Stimulated activated naive B cell treated with anti-CD40 and anti-IgM and Interleukin-4, amounts not matched to agents 10 μg/mL and 1 μg/mL and 100 μg/mL, for 72 hours (primary cell): ENCODE data around the gene CKLF.
A peak's percentile ranks its signal among the peaks of the same experiment; 100 is the strongest.
"Not testable (repeated sequence)": the region's sequence is repeated elsewhere in the genome, so short reads cannot be mapped to it uniquely, and the experiment has no call there.

Experiments
- ATAC-seq, 2 donors: fragments of 150-1000 bp; cut with Tn5 transposase; replicated peaks; 2 replicates each; pipeline ENCODE4 v1.10.0; 2021; ENCODE audit warnings: moderate library complexity in 1 of 2
- DNase-seq: peaks from one replicate; pipeline ENCODE4 v3.0.0; 2021
- H3K27ac Mint-ChIP-seq: one replicate; pipeline ENCODE4 v1.8.0; 2022; ENCODE audit warnings: mild to moderate bottlenecking, mixed read lengths
- H3K27me3 Mint-ChIP-seq, 2 donors: one replicate each; pipeline ENCODE4 v1.8.0; 2022; ENCODE audit warnings: mixed read lengths in 2 of 2
- H3K36me3 Mint-ChIP-seq, 2 donors: one replicate each; pipeline ENCODE4 v1.8.0; 2022; ENCODE audit warnings: mixed read lengths in 2 of 2, mild to moderate bottlenecking in 1 of 2
- H3K4me1 Mint-ChIP-seq, 2 donors: one replicate each; pipeline ENCODE4 v1.8.0; 2022; ENCODE audit warnings: mixed read lengths in 2 of 2, mild to moderate bottlenecking in 1 of 2
- H3K4me3 Mint-ChIP-seq, 2 donors: one replicate each; pipeline ENCODE4 v1.8.0; 2022; ENCODE audit warnings: mild to moderate bottlenecking in 2 of 2, mixed read lengths in 2 of 2, moderate library complexity in 1 of 2
- H3K9me3 Mint-ChIP-seq, 2 donors: one replicate each; pipeline ENCODE4 v1.8.0; 2022; ENCODE audit warnings: mixed read lengths in 2 of 2, mild to moderate bottlenecking in 1 of 2

The CKLF gene

GRCh38 chr16:66562986-66563385, 10.6 kb downstream of the CKLF start:
- DNase-seq = no peak
- ATAC-seq = no peak
- Mint-ChIP-seq H3K4me3 (no peak overlapping the region), H3K27ac (no peak overlapping the region), H3K9me3 (no peaks in the 10 kb centered on the region), H3K36me3 (peaks cover 27 to 45% of the 10 kb centered on the region in 2 donors), H3K27me3 (no peaks in the 10 kb centered on the region), H3K4me1 (peaks cover 15 to 19% of the 10 kb centered on the region in 2 donors)

DNA sequence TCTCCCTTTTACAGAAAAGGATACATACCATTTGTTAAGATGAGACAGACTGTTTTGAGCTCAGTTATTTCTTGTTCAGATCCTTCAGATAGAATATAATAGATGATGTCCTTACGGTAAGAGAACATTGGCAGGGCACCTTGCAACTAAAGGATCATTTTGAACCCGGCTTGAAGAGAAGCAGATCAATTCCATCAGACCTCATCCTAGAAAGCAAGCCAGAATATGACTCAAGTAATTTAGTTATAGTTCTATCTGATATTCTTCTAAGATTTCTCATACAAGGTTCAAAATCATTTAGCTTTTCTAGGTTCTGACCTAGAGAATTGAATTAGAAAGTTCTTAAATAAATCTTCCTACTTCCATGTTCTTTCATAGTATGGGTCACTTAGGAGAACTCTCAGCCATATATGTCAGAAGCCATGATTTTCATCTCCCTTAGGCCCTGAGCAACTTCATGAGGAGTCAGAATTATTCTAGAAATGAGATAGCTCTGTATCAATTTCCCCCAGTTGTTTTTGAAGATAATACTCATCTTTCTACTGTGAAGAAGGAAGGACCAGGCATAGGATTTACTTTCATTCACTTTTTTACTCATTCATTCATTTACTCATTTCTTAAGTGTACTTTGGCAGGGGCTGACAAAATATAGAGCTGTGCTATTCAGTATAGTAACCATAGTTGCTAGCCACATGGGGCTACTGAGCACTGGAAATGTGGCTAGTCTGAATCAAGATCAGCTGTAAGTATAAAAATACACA, 11.4 kb downstream of the CKLF start:
- H3K9me3 Mint-ChIP-seq = no peaks in the 10 kb centered on the region
- peaks cover 15 to 19% of the 10 kb centered on the region in 2 donors for H3K4me1 Mint-ChIP-seq
- ATAC-seq (peak; percentile 58 to 74), DNase-seq (no peak)
- H3K4me3 Mint-ChIP-seq = no peak overlapping the region
- no peaks in the 10 kb centered on the region for H3K27me3 Mint-ChIP-seq
- no peak overlapping the region for H3K27ac Mint-ChIP-seq
- peaks cover 27 to 45% of the 10 kb centered on the region in 2 donors for H3K36me3 Mint-ChIP-seq

DNA sequence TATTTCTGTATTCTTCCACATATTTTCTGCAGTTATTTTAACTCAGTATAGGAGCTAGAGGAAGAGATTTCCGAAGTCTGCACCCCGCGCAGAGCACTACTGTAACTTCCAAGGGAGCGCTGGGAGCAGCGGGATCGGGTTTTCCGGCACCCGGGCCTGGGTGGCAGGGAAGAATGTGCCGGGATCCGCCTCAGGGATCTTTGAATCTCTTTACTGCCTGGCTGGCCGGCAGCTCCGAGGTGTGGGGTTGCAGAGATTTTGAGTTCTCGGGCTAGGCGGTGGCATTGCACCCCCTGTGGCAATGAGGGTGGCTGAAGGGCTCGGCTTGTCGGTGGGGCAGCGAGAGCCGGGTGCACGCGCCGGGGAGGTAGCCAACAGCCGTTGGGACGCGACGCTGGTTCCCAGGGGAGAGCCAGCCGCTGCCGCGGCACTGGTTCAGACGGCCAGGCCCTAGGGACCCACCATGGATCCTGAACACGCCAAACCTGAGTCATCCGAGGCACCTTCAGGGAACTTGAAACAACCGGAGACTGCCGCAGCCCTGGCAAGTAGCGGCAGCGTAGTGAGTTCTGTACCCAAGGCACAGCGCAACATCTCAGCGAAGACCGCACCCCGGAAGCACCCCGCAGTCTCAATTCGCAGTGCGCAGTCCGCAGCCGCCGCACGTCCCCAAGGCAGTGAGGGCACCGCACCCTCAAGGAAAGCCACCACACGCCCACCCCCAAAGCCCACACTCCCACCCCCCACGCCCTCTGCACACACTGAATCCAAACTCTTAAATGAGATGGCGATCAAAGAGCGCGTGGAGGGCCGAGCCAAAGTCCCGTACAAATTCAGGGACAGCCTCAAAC, 13.9 kb downstream of the CKLF start, which contains the start of gene CMTM1:
CMTM1 (plus strand) TSS at position 389 of the 851 bp plus-strand sequence; CDS start at position 464, 75 bp downstream.
- no peak within 1 kb of the TSS for H3K27ac Mint-ChIP-seq

DNA sequence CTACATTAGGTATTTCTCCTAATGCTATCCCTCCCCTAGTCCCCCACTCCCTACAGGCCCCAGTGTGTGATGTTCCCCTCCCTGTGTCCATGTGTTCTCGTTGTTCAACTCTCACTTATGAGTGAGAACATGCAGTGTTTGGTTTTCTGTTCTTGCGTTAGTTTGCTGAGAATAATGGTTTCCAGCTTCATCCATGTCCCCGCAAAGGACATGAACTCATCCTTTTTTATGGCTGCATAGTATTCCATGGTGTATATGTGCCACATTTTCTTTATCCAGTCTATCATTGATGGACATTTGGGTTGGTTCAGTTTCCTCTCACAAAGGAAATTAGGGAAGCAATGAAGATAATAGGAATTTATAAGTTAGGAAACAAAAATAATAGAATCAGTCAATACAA, 14.9 kb downstream of the CKLF start:
- not testable (repeated sequence) for H3K4me1 Mint-ChIP-seq, H3K9me3 Mint-ChIP-seq, DNase-seq, ATAC-seq, H3K4me3 Mint-ChIP-seq, H3K27ac Mint-ChIP-seq, H3K27me3 Mint-ChIP-seq
- H3K36me3 Mint-ChIP-seq = peaks cover 21 to 29% of the 10 kb centered on the region in 2 donors

More for the DNA sequence above, 13.9 kb downstream of the CKLF start, which contains the start of gene CMTM1:
- Mint-ChIP-seq H3K9me3 (no peaks in the 10 kb centered on the region), H3K27me3 (no peaks in the 10 kb centered on the region), H3K4me3 (no peak within 1 kb of the TSS), H3K4me1 (peaks cover 7 to 9% of the 10 kb centered on the region in 2 donors), H3K36me3 (peaks cover 25 to 29% of the 10 kb centered on the region in 2 donors)
- ATAC-seq (no peak), DNase-seq (no peak)

DNA sequence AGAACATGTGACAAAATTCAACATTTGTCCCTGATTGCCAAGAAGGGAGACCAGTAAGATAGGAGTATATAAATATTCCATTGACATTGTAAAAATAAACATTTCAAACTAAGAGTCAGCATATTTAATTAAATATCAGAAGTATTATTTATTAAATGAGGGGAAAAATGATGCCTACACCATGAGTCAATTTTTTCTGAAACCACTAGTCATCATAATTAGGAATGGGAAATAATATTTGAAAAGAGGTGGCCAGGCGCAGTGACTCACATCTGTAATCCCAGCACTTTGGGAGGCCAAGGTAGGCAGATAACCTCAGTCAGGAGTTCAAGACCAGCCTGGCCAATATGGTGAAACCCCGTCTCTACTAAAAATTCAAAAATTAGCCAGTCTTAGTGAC, 16.0 kb downstream of the CKLF start:
- Mint-ChIP-seq H3K9me3 (no peaks in the 10 kb centered on the region), H3K4me1 (peaks cover 4 to 8% of the 10 kb centered on the region in 2 donors), H3K27me3 (no peaks in the 10 kb centered on the region), H3K27ac (no peak overlapping the region), H3K4me3 (no peak overlapping the region), H3K36me3 (peaks cover 21 to 30% of the 10 kb centered on the region in 2 donors)
- ATAC-seq (no peak), DNase-seq (no peak)

DNA sequence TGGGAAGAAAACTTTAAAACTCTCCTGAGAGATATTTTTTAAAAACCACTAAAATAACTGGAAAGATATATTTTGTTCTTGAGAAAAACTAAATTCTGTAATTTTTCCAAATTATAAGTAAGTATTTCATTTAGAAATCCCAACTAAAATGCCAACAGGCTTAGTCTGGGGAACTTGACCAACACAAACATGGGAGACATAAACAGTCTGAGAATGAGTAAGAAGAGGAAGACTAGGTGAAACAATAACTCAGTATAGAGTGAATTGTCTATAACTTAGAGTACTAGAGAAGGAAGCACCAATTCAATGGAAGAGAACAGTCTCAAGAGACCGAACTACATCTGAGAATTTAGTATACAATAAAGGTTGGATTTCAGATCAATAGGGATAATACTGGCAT, 16.8 kb downstream of the CKLF start:
- Mint-ChIP-seq H3K27me3 (peaks cover 0 to 3% of the 10 kb centered on the region in 2 donors), H3K4me1 (peaks cover 5 to 8% of the 10 kb centered on the region in 2 donors), H3K27ac (no peak overlapping the region), H3K4me3 (no peak overlapping the region), H3K9me3 (no peaks in the 10 kb centered on the region), H3K36me3 (peaks cover 18 to 30% of the 10 kb centered on the region in 2 donors)
- DNase-seq = no peak
- no peak for ATAC-seq

GRCh38 chr16:66569827-66570405, 17.5 kb downstream of the CKLF start:
- ATAC-seq (no peak), DNase-seq (no peak)
- peaks cover 6 to 8% of the 10 kb centered on the region in 2 donors for H3K4me1 Mint-ChIP-seq
- H3K27ac Mint-ChIP-seq = no peak overlapping the region
- peaks cover 15 to 27% of the 10 kb centered on the region in 2 donors for H3K36me3 Mint-ChIP-seq
- no peak overlapping the region for H3K4me3 Mint-ChIP-seq
- peaks cover 0 to 6% of the 10 kb centered on the region in 2 donors for H3K27me3 Mint-ChIP-seq
- no peaks in the 10 kb centered on the region for H3K9me3 Mint-ChIP-seq

DNA sequence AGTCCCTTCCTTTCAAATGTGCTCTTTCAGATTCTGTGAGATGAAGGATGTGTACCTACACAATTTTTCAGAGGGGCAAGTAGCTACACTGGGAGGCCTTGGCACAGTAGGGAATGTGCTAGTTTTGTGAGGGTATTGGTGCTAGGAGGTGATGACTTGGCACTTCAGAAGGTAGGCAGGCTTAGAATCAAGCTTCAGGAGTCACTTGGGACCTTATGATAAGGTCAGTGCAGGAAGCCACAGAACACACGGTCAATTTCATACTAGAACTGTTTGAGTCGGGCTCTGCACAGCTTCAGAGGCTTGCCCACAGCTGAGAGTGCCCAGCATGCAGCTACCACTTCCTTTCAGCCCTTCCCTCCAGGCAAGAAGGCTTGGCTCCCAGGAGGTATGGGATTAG, 20.0 kb downstream of the CKLF start:
- no peak overlapping the region for H3K4me3 Mint-ChIP-seq
- no peak overlapping the region for H3K27ac Mint-ChIP-seq
- no peak for DNase-seq
- H3K4me1 Mint-ChIP-seq = peaks cover 6 to 8% of the 10 kb centered on the region in 2 donors
- no peaks in the 10 kb centered on the region for H3K9me3 Mint-ChIP-seq
- H3K36me3 Mint-ChIP-seq = peaks cover 2 to 11% of the 10 kb centered on the region in 2 donors
- H3K27me3 Mint-ChIP-seq = peaks cover 12 to 16% of the 10 kb centered on the region in 2 donors
- ATAC-seq = peak in 1 of 2 donors; percentile 29

- no peak overlapping the region for H3K4me3 Mint-ChIP-seq
- peaks cover 29 to 33% of the 10 kb centered on the region in 2 donors for H3K27me3 Mint-ChIP-seq
- peaks cover 17 to 19% of the 10 kb centered on the region in 2 donors for H3K4me1 Mint-ChIP-seq
- DNase-seq = no peak
- ATAC-seq = no peak
- peaks cover 0 to 5% of the 10 kb centered on the region in 2 donors for H3K36me3 Mint-ChIP-seq
- H3K9me3 Mint-ChIP-seq = no peaks in the 10 kb centered on the region
- no peak overlapping the region for H3K27ac Mint-ChIP-seq
Measured at GRCh38 chr16:66574081-66574480, 21.7 kb downstream of the CKLF start.

GRCh38 chr16:66574531-66574930, 22.2 kb downstream of the CKLF start:
- no peak overlapping the region for H3K4me3 Mint-ChIP-seq
- peaks cover 0 to 5% of the 10 kb centered on the region in 2 donors for H3K36me3 Mint-ChIP-seq
- no peak for ATAC-seq
- no peaks in the 10 kb centered on the region for H3K9me3 Mint-ChIP-seq
- H3K27me3 Mint-ChIP-seq = peaks cover 34 to 37% of the 10 kb centered on the region in 2 donors
- H3K27ac Mint-ChIP-seq = no peak overlapping the region
- no peak for DNase-seq
- peaks cover 17 to 24% of the 10 kb centered on the region in 2 donors for H3K4me1 Mint-ChIP-seq

GRCh38 chr16:66575060-66575459, 22.7 kb downstream of the CKLF start:
- H3K9me3 Mint-ChIP-seq = no peaks in the 10 kb centered on the region
- no peak overlapping the region for H3K4me3 Mint-ChIP-seq
- H3K27me3 Mint-ChIP-seq = peaks cover 39 to 43% of the 10 kb centered on the region in 2 donors
- DNase-seq (no peak), ATAC-seq (no peak)
- H3K36me3 Mint-ChIP-seq = peaks cover 0 to 5% of the 10 kb centered on the region in 2 donors
- H3K4me1 Mint-ChIP-seq = peaks cover 17 to 25% of the 10 kb centered on the region in 2 donors
- no peak overlapping the region for H3K27ac Mint-ChIP-seq

- ATAC-seq (no peak), DNase-seq (no peak)
- no peak overlapping the region for H3K4me3 Mint-ChIP-seq
- H3K9me3 Mint-ChIP-seq = no peaks in the 10 kb centered on the region
- H3K27ac Mint-ChIP-seq = no peak overlapping the region
- peaks cover 23 to 25% of the 10 kb centered on the region in 2 donors for H3K4me1 Mint-ChIP-seq
- H3K27me3 Mint-ChIP-seq = peaks cover 42 to 52% of the 10 kb centered on the region in 2 donors
- H3K36me3 Mint-ChIP-seq = peaks cover 0 to 5% of the 10 kb centered on the region in 2 donors
Measured at GRCh38 chr16:66576296-66576695, 23.9 kb downstream of the CKLF start.

DNA sequence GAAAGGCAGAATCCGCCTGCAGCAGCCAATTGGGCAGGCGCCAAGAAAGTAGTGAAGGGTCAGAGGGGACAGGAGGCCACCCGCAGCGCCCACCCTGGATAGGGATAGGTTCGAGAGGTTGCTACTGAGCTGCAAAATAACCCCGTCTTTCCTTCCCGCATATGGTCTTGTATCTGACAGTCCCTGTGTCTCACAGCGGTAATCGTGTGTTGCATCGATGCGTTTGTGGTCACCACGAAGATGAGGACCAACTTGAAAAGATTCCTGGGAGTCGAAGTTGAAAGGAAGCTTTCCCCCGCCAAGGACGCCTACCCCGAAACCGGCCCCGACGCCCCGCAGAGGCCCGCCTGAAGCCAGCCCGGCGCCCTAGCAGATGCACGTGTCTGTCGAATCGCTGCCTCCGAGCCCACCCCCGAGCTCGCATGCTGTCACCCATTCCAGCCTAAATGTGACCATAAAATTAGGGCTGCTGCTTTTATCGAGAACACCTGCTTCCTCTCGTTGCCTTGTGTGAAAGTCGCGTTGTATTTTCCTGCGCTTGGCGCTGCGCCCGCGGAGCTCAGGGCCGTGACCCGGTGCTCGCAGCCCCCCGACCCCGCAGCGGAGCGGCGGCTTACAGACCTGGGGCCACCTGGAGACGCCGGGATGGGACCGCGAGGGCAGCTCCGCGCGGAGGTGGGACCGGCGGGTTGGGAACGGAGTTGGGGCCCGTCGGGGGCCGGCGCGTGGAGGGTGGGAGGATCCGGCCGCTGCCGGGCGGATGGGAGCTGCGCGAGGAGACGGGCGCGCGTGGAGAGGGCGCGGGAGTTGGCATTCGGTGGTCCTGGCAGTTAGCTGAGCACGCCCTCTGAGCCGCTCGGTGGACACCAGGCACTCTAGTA, 26.5 kb downstream of the CKLF start, which contains the start of gene CMTM2:
CMTM2 (plus strand) TSS at position 813 of the 881 bp plus-strand sequence. CDS start 145 bp downstream, outside the sequence.
- Mint-ChIP-seq H3K4me1 (peaks cover 17 to 22% of the 10 kb centered on the region in 2 donors), H3K9me3 (peaks cover 0 to 1% of the 10 kb centered on the region in 2 donors), H3K27me3 (peaks cover 50 to 60% of the 10 kb centered on the region in 2 donors), H3K4me3 (peak within 1 kb of the TSS; percentile 71 to 73), H3K27ac (no peak within 1 kb of the TSS), H3K36me3 (no peaks in the 10 kb centered on the region)
- ATAC-seq = peak; percentile 34 to 58
- no peak for DNase-seq
